ENCODE measurements around the gene QRFP. TPM values are rescaled to one million over a fixed set of nuclear protein-coding genes. Genes with fewer than 3 reads are reported as not detected.

Gene QRFP
- total and polyA plus RNA-seq, 4 donors = 0.05 TPM; not detected in 3

- TF ChIP-seq JUND (IDR thresholded peaks at IDR 0.05) = no peak
- TF ChIP-seq EGR1 (IDR thresholded peaks at IDR 0.05; ENCODE audit: low read depth in 2 of 2) = no peak
- TF ChIP-seq, protein P1, sequence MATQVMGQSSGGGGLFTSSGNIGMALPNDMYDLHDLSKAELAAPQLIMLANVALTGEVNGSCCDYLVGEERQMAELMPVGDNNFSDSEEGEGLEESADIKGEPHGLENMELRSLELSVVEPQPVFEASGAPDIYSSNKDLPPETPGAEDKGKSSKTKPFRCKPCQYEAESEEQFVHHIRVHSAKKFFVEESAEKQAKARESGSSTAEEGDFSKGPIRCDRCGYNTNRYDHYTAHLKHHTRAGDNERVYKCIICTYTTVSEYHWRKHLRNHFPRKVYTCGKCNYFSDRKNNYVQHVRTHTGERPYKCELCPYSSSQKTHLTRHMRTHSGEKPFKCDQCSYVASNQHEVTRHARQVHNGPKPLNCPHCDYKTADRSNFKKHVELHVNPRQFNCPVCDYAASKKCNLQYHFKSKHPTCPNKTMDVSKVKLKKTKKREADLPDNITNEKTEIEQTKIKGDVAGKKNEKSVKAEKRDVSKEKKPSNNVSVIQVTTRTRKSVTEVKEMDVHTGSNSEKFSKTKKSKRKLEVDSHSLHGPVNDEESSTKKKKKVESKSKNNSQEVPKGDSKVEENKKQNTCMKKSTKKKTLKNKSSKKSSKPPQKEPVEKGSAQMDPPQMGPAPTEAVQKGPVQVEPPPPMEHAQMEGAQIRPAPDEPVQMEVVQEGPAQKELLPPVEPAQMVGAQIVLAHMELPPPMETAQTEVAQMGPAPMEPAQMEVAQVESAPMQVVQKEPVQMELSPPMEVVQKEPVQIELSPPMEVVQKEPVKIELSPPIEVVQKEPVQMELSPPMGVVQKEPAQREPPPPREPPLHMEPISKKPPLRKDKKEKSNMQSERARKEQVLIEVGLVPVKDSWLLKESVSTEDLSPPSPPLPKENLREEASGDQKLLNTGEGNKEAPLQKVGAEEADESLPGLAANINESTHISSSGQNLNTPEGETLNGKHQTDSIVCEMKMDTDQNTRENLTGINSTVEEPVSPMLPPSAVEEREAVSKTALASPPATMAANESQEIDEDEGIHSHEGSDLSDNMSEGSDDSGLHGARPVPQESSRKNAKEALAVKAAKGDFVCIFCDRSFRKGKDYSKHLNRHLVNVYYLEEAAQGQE (IDR thresholded peaks at IDR 0.05) = no peak
- no peak for TF ChIP-seq NR2F2 (IDR thresholded peaks at IDR 0.05)
- TF ChIP-seq FOXA1 (IDR thresholded peaks at IDR 0.05) = no peak
- TF ChIP-seq CTCF (IDR thresholded peaks at IDR 0.05; ENCODE audit: low read depth, low read length, missing input control) = no peak
- TF ChIP-seq, protein P2, sequence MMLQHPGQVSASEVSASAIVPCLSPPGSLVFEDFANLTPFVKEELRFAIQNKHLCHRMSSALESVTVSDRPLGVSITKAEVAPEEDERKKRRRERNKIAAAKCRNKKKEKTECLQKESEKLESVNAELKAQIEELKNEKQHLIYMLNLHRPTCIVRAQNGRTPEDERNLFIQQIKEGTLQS (IDR thresholded peaks at IDR 0.05) = no peak
- TF ChIP-seq ZBTB33 (IDR thresholded peaks at IDR 0.05) = no peak
- no peak for TF ChIP-seq RXRA (IDR thresholded peaks at IDR 0.05)
- no peak for DNase-seq (ENCODE audit: low spot score)
- Histone ChIP-seq H3K36me3 (ENCODE audit: control insufficient read depth in 4 of 4, insufficient read depth in 3 of 4, low read depth in 1 of 4, low read length in 3 of 4) (peaks cover 4 to 19% (median 16%) of the 10 kb centered on the region in 4 donors), H3K9ac (ENCODE audit: low read depth in 1 of 2, low read length in 2 of 2) (no peak overlapping the region), H3K27ac (ENCODE audit: low read depth in 1 of 2, low read length in 2 of 2) (no peak overlapping the region), H3K4me3 (ENCODE audit: low read depth in 1 of 3, low read length in 3 of 3) (no peak overlapping the region), H3K9me3 (ENCODE audit: control insufficient read depth in 4 of 4, low read length in 3 of 4) (no peaks in the 10 kb centered on the region), H3K4me1 (ENCODE audit: control insufficient read depth in 4 of 4, insufficient read depth in 4 of 4, low read length in 3 of 4) (peaks cover 0 to 5% (median 0%) of the 10 kb centered on the region in 4 donors), H3K27me3 (ENCODE audit: control insufficient read depth in 4 of 4, insufficient read depth in 4 of 4, low read length in 3 of 4) (no peaks in the 10 kb centered on the region)
- 83% methylated on average over 20 of the region's 20 CpGs for WGBS
Measured at GRCh38 chr9:130858739-130859705, 37.6 kb downstream of the QRFP start.

GRCh38 chr9:130857864-130858738 is 38.5 kb downstream of the QRFP start:
- H3K4me1 ChIP-seq (ENCODE audit: control insufficient read depth in 4 of 4, insufficient read depth in 4 of 4, low read length in 3 of 4) = no peaks in the 10 kb centered on the region
- WGBS = 79% methylated on average over 22 of the region's 22 CpGs
- peaks cover 4 to 19% (median 16%) of the 10 kb centered on the region in 4 donors for H3K36me3 ChIP-seq (ENCODE audit: control insufficient read depth in 4 of 4, insufficient read depth in 3 of 4, low read depth in 1 of 4, low read length in 3 of 4)
- no peak overlapping the region for H3K27ac ChIP-seq (ENCODE audit: low read depth in 1 of 2, low read length in 2 of 2)
- no peak for DNase-seq (ENCODE audit: low spot score)
- no peak overlapping the region for H3K4me3 ChIP-seq (ENCODE audit: low read depth in 1 of 3, low read length in 3 of 3)
- no peaks in the 10 kb centered on the region for H3K9me3 ChIP-seq (ENCODE audit: control insufficient read depth in 4 of 4, low read length in 3 of 4)
- H3K27me3 ChIP-seq (ENCODE audit: control insufficient read depth in 4 of 4, insufficient read depth in 4 of 4, low read length in 3 of 4) = no peaks in the 10 kb centered on the region
- no peak overlapping the region for H3K9ac ChIP-seq (ENCODE audit: low read depth in 1 of 2, low read length in 2 of 2)
- TF ChIP-seq JUND (IDR thresholded peaks at IDR 0.05) (no peak), RXRA (IDR thresholded peaks at IDR 0.05) (no peak), FOXA1 (IDR thresholded peaks at IDR 0.05) (no peak), YY1 (IDR thresholded peaks at IDR 0.05) (no peak), TAF1 (conservative IDR thresholded peaks at IDR 0.05) (no peak), ZBTB33 (IDR thresholded peaks at IDR 0.05) (no peak), NR2F2 (IDR thresholded peaks at IDR 0.05) (no peak), HNF4A (conservative IDR thresholded peaks at IDR 0.05) (no peak), EGR1 (IDR thresholded peaks at IDR 0.05; ENCODE audit: low read depth in 2 of 2) (no peak), GABPA (IDR thresholded peaks at IDR 0.05 in 1 of 2, conservative IDR thresholded peaks at IDR 0.05 in 1 of 2) (no peak)
- TF ChIP-seq, protein P1 (IDR thresholded peaks at IDR 0.05) = no peak

All from liver (tissue), 9 donors.